Thoracic aorta (tissue), 2 donors: ENCODE data around the gene MECR. TPM values are rescaled to one million over a fixed set of nuclear protein-coding genes. Genes with fewer than 3 reads are reported as not detected.

Experiments used
- ATAC-seq: fragments of 150-250 bp; one replicate; pipeline ENCODE4 v1.8.0; 2017; ENCODE audit warnings: low read depth; ENCODE audit not compliant: insufficient number of reproducible peaks, low FRiP score
- DNase-seq: peaks from one replicate; pipeline ENCODE4 v3.0.0-alpha.2; 2020; ENCODE audit warnings: low spot score
- H3K27ac ChIP-seq, 2 donors: fragments of 200-600 bp; sonication (generic); 1 replicate in 1 of 2; 2 replicates in 1 of 2; pipeline ENCODE4 v1.5.1; 2016; ENCODE audit warnings: mild to moderate bottlenecking in 2 of 2, moderate library complexity in 2 of 2
- H3K27me3 ChIP-seq: fragments of 200-600 bp; sonication (generic); replicated peaks from 2 replicates; pipeline ENCODE4 v1.6.0; 2016; ENCODE audit warnings: mild to moderate bottlenecking; ENCODE audit not compliant: insufficient read depth
- H3K36me3 ChIP-seq: fragments of 200-600 bp; sonication (generic); one replicate; pipeline ENCODE4 v1.5.1; 2016
- H3K4me1 ChIP-seq, 2 donors: fragments of 200-600 bp; sonication (generic); 1 replicate in 1 of 2; 2 replicates in 1 of 2; pipeline versions ENCODE4 v1.5.1 to v1.6.0; 2016; ENCODE audit warnings: low read depth in 2 of 2, mild to moderate bottlenecking in 1 of 2; ENCODE audit not compliant: control insufficient read depth in 1 of 2
- H3K4me3 ChIP-seq: fragments of 200-600 bp; sonication (generic); 2 replicates; pipeline ENCODE4 v1.5.1; 2016; ENCODE audit warnings: mild to moderate bottlenecking
- H3K9me3 ChIP-seq: fragments of 200-600 bp; sonication (generic); 2 replicates; pipeline ENCODE4 v1.5.1; 2016
- CTCF ChIP-seq: fragments of 200-600 bp; sonication (generic); IDR thresholded peaks from one replicate; pipeline ENCODE4 v1.5.1; 2019; ENCODE audit warnings: antibody characterized with exemption
- total RNA-seq, 2 donors: library from RNA; depleted of rRNA; stranded (reverse); fragments of >200 nt; gene quantifications; one replicate each; pipeline versions ENCODE4 v1.1.0 to v1.2.3, GENCODE V29; 2016

The MECR gene
- total RNA-seq, 2 donors from 2014 or later = 9.2 to 32.0 TPM

- Histone ChIP-seq H3K27ac (no peak overlapping the region), H3K9me3 (no peaks in the 10 kb centered on the region), H3K4me3 (no peak overlapping the region), H3K27me3 (no peaks in the 10 kb centered on the region), H3K36me3 (peaks cover 4% of the 10 kb centered on the region), H3K4me1 (peaks cover 6 to 9% of the 10 kb centered on the region in 2 donors)
- DNase-seq (no peak), ATAC-seq (no peak)
- no peak for TF ChIP-seq CTCF
Measured at GRCh38 chr1:29266912-29267311, 36.2 kb upstream of the MECR start.

GRCh38 chr1:29264773-29265389 is 34.1 kb upstream of the MECR start:
- H3K4me1 ChIP-seq = peaks cover 0 to 5% of the 10 kb centered on the region in 2 donors
- ATAC-seq = no peak
- H3K9me3 ChIP-seq = no peaks in the 10 kb centered on the region
- TF ChIP-seq CTCF = no peak
- no peak overlapping the region for H3K27ac ChIP-seq
- H3K4me3 ChIP-seq = no peak overlapping the region
- no peaks in the 10 kb centered on the region for H3K27me3 ChIP-seq
- H3K36me3 ChIP-seq = no peaks in the 10 kb centered on the region
- no peak for DNase-seq

GRCh38 chr1:29260531-29260930 is 29.8 kb upstream of the MECR start:
- ATAC-seq (no peak), DNase-seq (no peak)
- Histone ChIP-seq H3K9me3 (no peaks in the 10 kb centered on the region), H3K4me3 (no peak overlapping the region), H3K36me3 (peaks cover under 1% of the 10 kb centered on the region), H3K27ac (no peak overlapping the region), H3K4me1 (peaks cover 9 to 19% of the 10 kb centered on the region in 2 donors), H3K27me3 (no peaks in the 10 kb centered on the region)
- no peak for TF ChIP-seq CTCF

GRCh38 chr1:29259802-29260441 is 29.2 kb upstream of the MECR start:
- H3K4me3 ChIP-seq = peak overlapping the region; percentile 80
- no peaks in the 10 kb centered on the region for H3K27me3 ChIP-seq
- peaks cover 3% of the 10 kb centered on the region for H3K36me3 ChIP-seq
- no peaks in the 10 kb centered on the region for H3K9me3 ChIP-seq
- no peak overlapping the region for H3K27ac ChIP-seq
- no peak for TF ChIP-seq CTCF
- H3K4me1 ChIP-seq = peaks cover 9 to 19% of the 10 kb centered on the region in 2 donors
- ATAC-seq (no peak), DNase-seq (no peak)

GRCh38 chr1:29258976-29259801 is 28.5 kb upstream of the MECR start:
- DNase-seq = no peak
- Histone ChIP-seq H3K27ac (no peak overlapping the region), H3K4me3 (peak overlapping the region; percentile 80), H3K4me1 (peaks cover 9 to 19% of the 10 kb centered on the region in 2 donors), H3K9me3 (no peaks in the 10 kb centered on the region), H3K27me3 (no peaks in the 10 kb centered on the region), H3K36me3 (peaks cover 3% of the 10 kb centered on the region)
- no peak for ATAC-seq
- TF ChIP-seq CTCF = no peak
